H1 (cell line): ENCODE measurements around the gene NUS1. TPM values are rescaled to one million over a fixed set of nuclear protein-coding genes. Genes with fewer than 3 reads are reported as not detected.
A peak's percentile ranks its signal among the peaks of the same experiment; 100 is the strongest.
"Not testable (repeated sequence)": the region's sequence is repeated elsewhere in the genome, so short reads cannot be mapped to it uniquely, and the experiment has no call there.

ENCODE experiments used
- CTCF ChIA-PET: fragments of 300-600 bp; sonication (Branson Sonifier 250); formaldehyde crosslinking; loops from one replicate; lab custom pipeline; 2021; ENCODE audit not compliant: partially characterized antibody; lab: Charles Lee
- POLR2A ChIA-PET: fragments of 300-600 bp; sonication (Branson Sonifier 250); formaldehyde crosslinking; loops from one replicate; lab custom pipeline; 2021; ENCODE audit warnings: inconsistent platforms; ENCODE audit not compliant: partially characterized antibody; lab: Charles Lee
- DNase-seq, 2 experiments: peaks; one replicate each; pipeline versions ENCODE4 v3.0.0 to v3.0.0-alpha.2; 2010 to 2022; ENCODE audit warnings: low spot score in 2 of 2, low read depth in 1 of 2, mixed read lengths in 1 of 2
- FAIRE-seq: peaks from 2 replicates; lab custom pipeline; 2011; peaks lifted over from hg19 to GRCh38; lab: Jason Lieb, UNC
- H2AFZ ChIP-seq: 2 replicates; pipeline ENCODE4 v1.8.1; 2012; ENCODE audit warnings: low read length, inconsistent platforms
- H2AK5ac ChIP-seq: 2 replicates; pipeline ENCODE4 v1.6.1; 2013; ENCODE audit warnings: low read depth, low read length
- H2BK120ac ChIP-seq: replicated peaks from 2 replicates; pipeline ENCODE3; 2013; ENCODE audit warnings: low read depth, low read length, inconsistent platforms
- H2BK12ac ChIP-seq: 2 replicates; pipeline ENCODE4 v1.6.1; 2013; ENCODE audit warnings: low read depth, low read length
- H2BK15ac ChIP-seq: 2 replicates; pipeline ENCODE4 v1.6.1; 2013; ENCODE audit warnings: low read length
- H2BK20ac ChIP-seq: 2 replicates; pipeline ENCODE4 v1.6.1; 2013; ENCODE audit warnings: low read length
- H2BK5ac ChIP-seq: 2 replicates; pipeline ENCODE4 v1.6.1; 2013; ENCODE audit warnings: low read depth, low read length
- H3K14ac ChIP-seq: 2 replicates; pipeline ENCODE4 v1.6.1; 2013; ENCODE audit warnings: inconsistent platforms; ENCODE audit not compliant: insufficient read length
- H3K18ac ChIP-seq: 2 replicates; pipeline ENCODE4 v1.6.1; 2013; ENCODE audit warnings: low read length; ENCODE audit errors: extremely low read depth
- H3K23ac ChIP-seq: 2 replicates; pipeline ENCODE4 v1.6.1; 2013; ENCODE audit warnings: inconsistent platforms; ENCODE audit not compliant: insufficient read length
- H3K23me2 ChIP-seq: 2 replicates; pipeline ENCODE4 v1.6.1; 2013; ENCODE audit warnings: low read depth, low read length
- H3K27ac ChIP-seq: 2 replicates; pipeline ENCODE4 v1.6.1; 2011; ENCODE audit warnings: low read depth, low read length, inconsistent platforms
- H3K27me3 ChIP-seq, 4 experiments: replicated peaks in 1 of 4; 1 replicate in 1 of 4; 2 replicates in 3 of 4; pipeline versions ENCODE4 v1.6.1 to v1.8.1; 2011 to 2013; ENCODE audit warnings: low read length in 3 of 4, mild to moderate bottlenecking in 3 of 4, inconsistent platforms in 2 of 4, mixed read lengths in 2 of 4, moderate library complexity in 1 of 4; ENCODE audit not compliant: control insufficient read depth in 3 of 4, insufficient read depth in 3 of 4; ENCODE audit errors: extremely low read depth in 1 of 4
- H3K36me3 ChIP-seq, 4 experiments: 2 replicates each; pipeline versions ENCODE4 v1.6.1 to v1.8.1; 2011 to 2013; ENCODE audit warnings: mild to moderate bottlenecking in 4 of 4, low read length in 3 of 4, moderate library complexity in 2 of 4, control low read depth in 1 of 4, inconsistent platforms in 1 of 4; ENCODE audit not compliant: insufficient read depth in 4 of 4, control insufficient read depth in 2 of 4
- H3K4ac ChIP-seq: replicated peaks from 2 replicates; pipeline ENCODE3; 2013; ENCODE audit warnings: low read length, low read depth, mixed read lengths, inconsistent platforms; ENCODE audit not compliant: insufficient read length
- H3K4me1 ChIP-seq, 4 experiments: replicated peaks in 1 of 4; 1 replicate in 1 of 4; 2 replicates in 3 of 4; pipeline versions ENCODE4 v1.6.1 to v1.8.1; 2011 to 2013; ENCODE audit warnings: low read length in 3 of 4, inconsistent platforms in 2 of 4, mixed read lengths in 1 of 4; ENCODE audit not compliant: insufficient read depth in 4 of 4, control insufficient read depth in 3 of 4
- H3K4me2 ChIP-seq, 2 experiments: 2 replicates each; pipeline versions ENCODE4 v1.6.1 to v1.8.1; 2011 to 2013; ENCODE audit warnings: low read depth in 2 of 2, low read length in 2 of 2, control low read depth in 1 of 2, inconsistent platforms in 1 of 2, mild to moderate bottlenecking in 1 of 2; ENCODE audit not compliant: insufficient read depth in 1 of 2
- H3K4me3 ChIP-seq, 4 experiments: fragments of 200-600, 300-600 bp in 1 of 4; sonication (generic), shearing (Covaris generic), sonication (Bioruptor Twin) in 1 of 4; 2 replicates each; pipeline versions ENCODE4 v1.5.1 to v1.8.1; 2011 to 2016; ENCODE audit warnings: low read length in 4 of 4, low read depth in 3 of 4, control low read depth in 2 of 4, inconsistent platforms in 2 of 4, mild to moderate bottlenecking in 2 of 4, mixed read lengths in 1 of 4, moderate library complexity in 1 of 4; ENCODE audit not compliant: insufficient read depth in 2 of 4; ENCODE audit errors: extremely low read depth in 1 of 4
- H3K56ac ChIP-seq: replicated peaks from 2 replicates; pipeline ENCODE3; 2013; ENCODE audit warnings: low read depth, mild to moderate bottlenecking, mixed read lengths, low read length, inconsistent platforms; ENCODE audit not compliant: insufficient read length
- H3K79me1 ChIP-seq: 2 replicates; pipeline ENCODE4 v1.6.1; 2013; ENCODE audit warnings: low read depth, low read length, control low read depth
- H3K79me2 ChIP-seq, 2 experiments: 2 replicates each; pipeline versions ENCODE4 v1.6.1 to v1.8.1; 2012 to 2013; ENCODE audit warnings: low read length in 2 of 2, mild to moderate bottlenecking in 2 of 2, inconsistent platforms in 1 of 2; ENCODE audit not compliant: insufficient read depth in 2 of 2, control insufficient read depth in 1 of 2
- H3K9ac ChIP-seq, 4 experiments: replicated peaks in 1 of 4; 1 replicate in 1 of 4; 2 replicates in 3 of 4; pipeline versions ENCODE4 v1.6.1 to v1.8.1; 2011 to 2013; ENCODE audit warnings: low read depth in 3 of 4, low read length in 3 of 4, control low read depth in 2 of 4, mild to moderate bottlenecking in 2 of 4, moderate library complexity in 2 of 4, inconsistent platforms in 1 of 4; ENCODE audit errors: extremely low read depth in 1 of 4
- H3K9me3 ChIP-seq, 2 experiments: 2 replicates each; pipeline versions ENCODE4 v1.6.1 to v1.8.1; 2012 to 2013; ENCODE audit warnings: mild to moderate bottlenecking in 2 of 2, moderate library complexity in 2 of 2, control low read depth in 1 of 2, inconsistent platforms in 1 of 2, low read depth in 1 of 2, low read length in 1 of 2, mixed read lengths in 1 of 2; ENCODE audit not compliant: insufficient read depth in 2 of 2
- H4K20me1 ChIP-seq, 2 experiments: replicated peaks in 1 of 2; 2 replicates each; pipeline versions ENCODE3 to v1.8.1; 2011 to 2013; ENCODE audit warnings: inconsistent platforms in 2 of 2, low read length in 2 of 2, mild to moderate bottlenecking in 1 of 2; ENCODE audit not compliant: insufficient read depth in 2 of 2, control insufficient read depth in 1 of 2
- H4K5ac ChIP-seq: 2 replicates; pipeline ENCODE4 v1.6.1; 2013; ENCODE audit warnings: low read length, low read depth, mixed read lengths, inconsistent platforms; ENCODE audit not compliant: insufficient read length
- H4K8ac ChIP-seq: 2 replicates; pipeline ENCODE4 v1.8.0; 2013; ENCODE audit warnings: mild to moderate bottlenecking, moderate library complexity, low read length, inconsistent platforms; ENCODE audit not compliant: insufficient read depth; ENCODE audit errors: extremely low read depth
- H4K91ac ChIP-seq: replicated peaks from 2 replicates; pipeline ENCODE3; 2013; ENCODE audit warnings: low read length, mixed read lengths, inconsistent platforms; ENCODE audit not compliant: insufficient read length
- ASH2L ChIP-seq: fragments of 200-600, 300-600 bp; sonication (generic); IDR thresholded peaks from one replicate; pipeline ENCODE4 v1.7.1; 2017; ENCODE audit warnings: low read length
- TAF1 ChIP-seq: IDR thresholded peaks from 2 replicates; pipeline ENCODE4 v1.6.1; 2011; ENCODE audit warnings: mild to moderate bottlenecking, low read depth, low read length
- WGBS, 2 experiments: shearing (Covaris generic) in 1 of 2; methylation state at CpG; one replicate each; pipeline versions ENCODE4 v1.1.6 to v1.1.7; 2013 to 2015; ENCODE audit warnings: low lambda C conversion rate in 2 of 2, mixed read lengths in 2 of 2, inconsistent platforms in 1 of 2, low coverage in 1 of 2, missing lambda C conversion rate in 1 of 2; ENCODE audit not compliant: insufficient replicate concordance in 2 of 2, insufficient coverage in 1 of 2, insufficient read length in 1 of 2; ENCODE audit errors: extremely low coverage in 1 of 2, missing lambda C conversion rate in 1 of 2; 5-methylcytosine and 5-hydroxymethylcytosine counted together
- polyA plus RNA-seq, 7 experiments: library from polyadenylated mRNA; depleted of rRNA in 3 of 7; stranded (reverse) in 5 of 7; unstranded in 2 of 7; fragments of >200 nt in 5 of 7; fragments of 200-250 nt in 2 of 7; gene quantifications; 1 replicate in 5 of 7; 2 replicates in 1 of 7; 4 replicates in 1 of 7; pipeline versions ENCODE4 v1.2.1 to v1.2.3, GENCODE V29; 2011 to 2013; ENCODE audit warnings: missing spikeins in 2 of 7, mixed read lengths in 2 of 7
- total RNA-seq: library from RNA; stranded (reverse); fragmentation: NEBNext Ultra II Directional; extraction: Animal tissue kit (Norgen Biotek cat#: 25700); gene quantifications from 2 replicates; pipeline ENCODE4 v1.2.1, GENCODE V29; 2021

The NUS1 gene
- total and polyA plus RNA-seq, 2 of the 8 experiments (the other 6 are each of a cell fraction or from before 2014, with no cell fraction given) = 20.7 to 77.7 TPM

- Histone ChIP-seq H3K9ac (peak overlapping the region in 3 of 4 experiments; percentile 65 to 85 (median 74); a peak in 6 of 7 replicates), H4K8ac (0 out of 2 replicates have a peak overlapping the region, but pooled peaks have one; percentile 75), H3K79me2 (peaks cover 40 to 63% of the 10 kb centered on the region in 2 experiments), H3K4me3 (peak overlapping the region; percentile 73 to 87 (median 80)), H3K4me2 (peak overlapping the region; percentile 62 to 95)
- H3K9me3 ChIP-seq, H3K27ac ChIP-seq, H2AFZ ChIP-seq, H3K36me3 ChIP-seq, H3K23me2 ChIP-seq, H3K4me1 ChIP-seq, H3K27me3 ChIP-seq, H2BK20ac ChIP-seq, FAIRE-seq, H2BK5ac ChIP-seq, H2BK120ac ChIP-seq, H3K79me1 ChIP-seq, H4K20me1 ChIP-seq, H3K56ac ChIP-seq, H3K14ac ChIP-seq, H2BK15ac ChIP-seq, H3K4ac ChIP-seq, H3K18ac ChIP-seq, CTCF ChIA-PET, H2BK12ac ChIP-seq, H4K91ac ChIP-seq, H2AK5ac ChIP-seq, H4K5ac ChIP-seq, H3K23ac ChIP-seq: not testable (repeated sequence)
- peak in 1 of 2 experiments; percentile 59 for DNase-seq
- POLR2A ChIA-PET = interaction anchor here (1.2 to 1.4 kb wide), 2 partner anchors 10 to 13 kb away, joined by 3 read pairs; no protein-coding TSS in a partner anchor
- WGBS, 2 experiments = 1% methylated on average over 21 of the region's 62 CpGs; no CpG with 5 or more reads in 1 of the 2 experiments
- peak; percentile 36; the same call in 1 of the 2 replicates for TF ChIP-seq TAF1
- TF ChIP-seq ASH2L = peak; percentile 63
These were observed 511 bp downstream of the NUS1 start for GRCh38 chr6:117675658-117676301.
